Measurements from ENCODE around the gene GABBR2. TPM values are rescaled to one million over a fixed set of nuclear protein-coding genes. Genes with fewer than 3 reads are reported as not detected.

The GABBR2 gene
- total RNA-seq, 6 experiments from 2014 or later = not detected

DNA sequence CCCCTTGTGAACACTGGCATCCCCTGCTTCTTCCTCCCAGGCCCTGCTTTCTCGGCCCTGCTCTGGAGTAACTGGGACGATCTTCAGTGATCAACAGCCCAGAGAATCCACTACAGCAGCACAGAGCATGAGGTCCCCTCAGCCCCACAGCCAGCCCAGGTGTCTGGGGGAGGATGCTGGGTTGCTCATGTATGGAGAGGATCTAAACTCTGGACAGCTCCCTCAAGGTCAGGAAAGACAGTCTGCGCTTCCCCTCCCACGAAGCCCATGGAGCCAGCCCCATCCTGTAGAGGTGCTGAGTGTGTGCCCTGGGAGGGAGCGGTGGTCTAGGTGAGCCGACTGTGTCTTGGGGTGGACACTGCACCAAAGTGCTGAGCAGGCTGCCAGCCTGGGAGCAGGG lies 190.2 kb downstream of the GABBR2 start:
- intact Hi-C loops (cut with DNase I) = no loop called here
- Histone ChIP-seq H3K27ac (no peak overlapping the region), H3K9me3 (no peaks in the 10 kb centered on the region), H3K4me3 (no peak overlapping the region), H3K4me1 (no peaks in the 10 kb centered on the region), H3K36me3 (no peaks in the 10 kb centered on the region), H3K27me3 (no peaks in the 10 kb centered on the region)
- ATAC-seq (peak in 1 of 4 donors; percentile 37), DNase-seq (no peak)
- 64% methylated on average over 2 of the region's 6 CpGs for WGBS (ENCODE audit: insufficient coverage, low coverage, low lambda C conversion rate, missing lambda C conversion rate)
- TF ChIP-seq POLR2A (IDR thresholded peaks at IDR 0.05) = no peak
- TF ChIP-seq CTCF (IDR thresholded peaks at IDR 0.05) = no peak

DNA sequence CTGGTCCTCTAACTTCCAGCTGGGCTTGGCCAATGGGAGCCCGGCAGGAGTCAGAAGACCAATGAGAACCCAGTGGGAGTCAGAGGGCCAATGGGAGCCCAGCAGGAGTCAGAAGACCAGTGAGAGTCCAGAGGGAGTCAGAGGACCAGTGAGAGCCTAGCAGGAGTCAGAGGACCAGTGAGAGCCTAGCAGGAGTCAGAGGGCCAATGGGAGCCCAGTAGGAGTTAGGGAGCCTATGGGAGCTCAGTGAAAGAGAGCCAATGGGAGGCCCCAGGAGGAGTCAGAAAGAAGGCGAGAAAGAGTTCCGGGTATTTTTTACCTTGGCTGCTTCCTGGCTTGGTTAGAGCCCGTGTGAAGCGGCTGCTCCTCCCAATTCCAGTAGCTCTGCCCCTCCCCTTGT lies 191.0 kb downstream of the GABBR2 start:
- TF ChIP-seq POLR2A (IDR thresholded peaks at IDR 0.05) = no peak
- Histone ChIP-seq H3K27ac (no peak overlapping the region), H3K4me1 (no peaks in the 10 kb centered on the region), H3K36me3 (no peaks in the 10 kb centered on the region), H3K4me3 (no peak overlapping the region), H3K9me3 (no peaks in the 10 kb centered on the region), H3K27me3 (no peaks in the 10 kb centered on the region)
- WGBS (ENCODE audit: insufficient coverage, low coverage, low lambda C conversion rate, missing lambda C conversion rate) = 100% methylated on average over 1 of the region's 5 CpGs
- ATAC-seq = no peak
- intact Hi-C loops (cut with DNase I) = no loop called here
- DNase-seq = no peak

DNA sequence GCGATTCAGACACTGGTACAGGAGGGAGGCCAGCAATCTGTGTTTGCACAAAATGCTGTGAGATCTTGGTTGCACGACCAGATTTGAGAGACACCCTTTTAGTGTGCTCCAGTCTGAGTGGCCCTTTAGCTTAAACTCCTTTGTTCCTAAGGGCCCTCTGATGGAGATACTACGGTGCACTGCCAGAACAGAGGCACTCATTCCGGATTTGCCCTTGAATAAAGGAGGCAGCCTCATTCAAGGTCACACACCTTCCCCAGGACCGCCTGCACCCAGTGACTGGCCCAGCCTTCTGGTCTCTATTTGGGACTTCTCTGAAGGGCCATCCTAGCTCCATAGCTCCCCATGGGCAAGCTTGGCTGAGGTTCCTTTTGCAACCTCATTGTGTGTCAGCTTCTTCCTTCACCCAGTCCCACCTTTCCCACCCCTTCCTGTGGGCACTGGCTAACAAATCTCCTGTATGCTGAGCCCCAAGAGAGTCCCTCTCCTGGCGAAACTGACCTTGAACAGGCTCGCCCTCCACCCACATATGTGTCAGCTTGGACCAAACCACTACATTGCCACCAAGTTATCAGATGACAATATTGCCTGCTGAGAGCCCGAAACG lies 191.7 kb downstream of the GABBR2 start:
- 85% methylated on average over 4 of the region's 9 CpGs for WGBS (ENCODE audit: insufficient coverage, low coverage, low lambda C conversion rate, missing lambda C conversion rate)
- no peaks in the 10 kb centered on the region for H3K9me3 ChIP-seq
- no peaks in the 10 kb centered on the region for H3K27me3 ChIP-seq
- no peaks in the 10 kb centered on the region for H3K36me3 ChIP-seq
- no peak for ATAC-seq
- no peak for DNase-seq
- no peak overlapping the region for H3K4me3 ChIP-seq
- intact Hi-C loops (cut with DNase I) = no loop called here
- H3K27ac ChIP-seq = no peak overlapping the region
- no peaks in the 10 kb centered on the region for H3K4me1 ChIP-seq
- TF ChIP-seq CTCF (IDR thresholded peaks at IDR 0.05) (no peak), POLR2A (IDR thresholded peaks at IDR 0.05) (no peak)

DNA sequence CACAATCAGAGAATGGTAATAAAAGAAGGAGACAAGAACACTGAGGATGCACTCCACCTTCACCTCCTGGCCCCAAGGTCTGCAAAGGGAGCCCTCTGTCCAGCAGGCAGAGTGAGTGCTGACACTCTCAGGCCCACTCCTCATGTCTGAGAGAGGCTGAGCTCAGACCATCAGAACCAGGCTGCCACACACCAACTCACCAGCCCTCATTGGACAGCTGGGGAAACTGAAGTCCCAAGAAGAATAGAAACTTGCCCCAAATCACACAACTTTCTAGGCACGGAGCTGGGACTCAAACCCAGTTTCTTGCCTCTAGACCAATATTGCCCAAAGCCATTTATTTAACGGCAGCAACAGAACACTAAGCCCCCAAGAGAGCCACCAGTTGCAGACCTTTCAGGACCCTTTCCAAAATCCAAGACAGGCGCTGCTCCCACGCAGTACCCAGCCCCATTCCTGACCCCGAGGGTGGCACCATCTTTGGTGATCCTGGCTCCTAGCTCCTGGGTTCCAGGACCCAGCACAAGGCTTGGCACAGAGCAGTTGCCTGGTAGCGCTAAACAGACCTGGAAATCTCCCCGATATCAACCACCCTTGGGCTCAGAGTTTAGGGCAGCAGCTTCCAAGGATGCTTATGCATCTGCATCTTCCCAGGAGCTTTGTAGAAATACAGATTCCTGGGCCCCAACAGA lies 192.4 kb downstream of the GABBR2 start:
- TF ChIP-seq POLR2A (IDR thresholded peaks at IDR 0.05) (no peak), CTCF (IDR thresholded peaks at IDR 0.05) (no peak)
- Histone ChIP-seq H3K36me3 (no peaks in the 10 kb centered on the region), H3K27ac (no peak overlapping the region), H3K4me1 (no peaks in the 10 kb centered on the region), H3K4me3 (no peak overlapping the region), H3K27me3 (no peaks in the 10 kb centered on the region), H3K9me3 (no peaks in the 10 kb centered on the region)
- ATAC-seq (no peak), DNase-seq (no peak)
- WGBS (ENCODE audit: insufficient coverage, low coverage, low lambda C conversion rate, missing lambda C conversion rate) = no CpG with 5 or more reads among the region's 7 CpGs
- intact Hi-C loops (cut with DNase I) = no loop called here

GRCh38 chr9:98515506-98516204 lies 193.1 kb downstream of the GABBR2 start:
- TF ChIP-seq CTCF (IDR thresholded peaks at IDR 0.05) (no peak), POLR2A (IDR thresholded peaks at IDR 0.05) (no peak)
- H3K27me3 ChIP-seq = no peaks in the 10 kb centered on the region
- no peak overlapping the region for H3K4me3 ChIP-seq
- no peaks in the 10 kb centered on the region for H3K36me3 ChIP-seq
- no peaks in the 10 kb centered on the region for H3K9me3 ChIP-seq
- intact Hi-C loops (cut with DNase I) = no loop called here
- no peak for ATAC-seq
- no peak overlapping the region for H3K27ac ChIP-seq
- 68% methylated on average over 4 of the region's 4 CpGs for WGBS (ENCODE audit: insufficient coverage, low coverage, low lambda C conversion rate, missing lambda C conversion rate)
- no peaks in the 10 kb centered on the region for H3K4me1 ChIP-seq
- DNase-seq = no peak

All from right lobe of liver (tissue), 6 donors.